HG02571 (cell line): ENCODE data around the gene POLRMT.

Experiments used
- ATAC-seq: cut with Tn5 transposase; IDR thresholded peaks from one replicate; pipeline ENCODE4 v1.9.1; 2021; ENCODE audit warnings: mild to moderate bottlenecking, moderate library complexity; ENCODE audit not compliant: unreplicated experiment

POLRMT gene

GRCh38 chr19:648305-648704, 15.0 kb upstream of the POLRMT start:
- ATAC-seq: no peak

DNA sequence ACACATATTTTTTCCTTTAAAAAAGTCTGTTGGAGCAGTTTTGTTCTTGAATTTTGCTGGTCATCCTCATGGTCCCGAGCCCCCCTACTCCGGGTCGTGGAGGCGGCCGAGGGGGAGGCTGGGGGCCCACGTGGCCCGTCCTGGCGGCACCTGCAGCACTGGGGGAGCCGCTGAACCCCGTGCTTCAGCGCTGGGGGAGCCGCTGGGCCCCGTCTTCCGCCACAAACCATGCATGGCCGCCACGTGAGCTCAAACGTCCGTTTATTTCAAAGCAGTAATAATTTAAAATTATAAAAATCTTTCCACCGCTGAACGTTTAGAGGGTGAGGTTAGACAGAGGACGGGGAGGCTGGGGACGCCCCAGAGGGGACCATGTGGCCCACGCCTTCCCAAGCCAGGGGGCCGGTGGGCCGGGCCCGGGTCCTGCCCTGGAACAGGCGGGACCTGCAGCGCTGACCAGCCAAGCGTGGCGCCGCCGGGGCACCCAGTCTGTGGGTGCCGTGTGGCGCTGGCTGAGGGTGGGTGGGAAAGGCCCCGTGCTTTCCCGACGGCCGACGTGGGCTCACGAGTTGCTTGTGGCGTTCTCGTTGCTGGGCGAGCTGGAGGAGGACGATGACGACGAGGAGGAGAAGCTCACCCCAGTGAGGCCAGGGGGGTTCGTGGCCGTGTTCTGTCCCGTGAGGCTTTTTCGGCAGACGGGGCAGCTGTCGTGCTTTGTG, 14.4 kb upstream of the POLRMT start:
- no peak for ATAC-seq

- ATAC-seq: no peak
Measured at GRCh38 chr19:646779-647565, 13.6 kb upstream of the POLRMT start.

GRCh38 chr19:645912-646778, 12.8 kb upstream of the POLRMT start:
- no peak for ATAC-seq

- ATAC-seq: no peak
Measured at GRCh38 chr19:644789-645188, 11.5 kb upstream of the POLRMT start.

DNA sequence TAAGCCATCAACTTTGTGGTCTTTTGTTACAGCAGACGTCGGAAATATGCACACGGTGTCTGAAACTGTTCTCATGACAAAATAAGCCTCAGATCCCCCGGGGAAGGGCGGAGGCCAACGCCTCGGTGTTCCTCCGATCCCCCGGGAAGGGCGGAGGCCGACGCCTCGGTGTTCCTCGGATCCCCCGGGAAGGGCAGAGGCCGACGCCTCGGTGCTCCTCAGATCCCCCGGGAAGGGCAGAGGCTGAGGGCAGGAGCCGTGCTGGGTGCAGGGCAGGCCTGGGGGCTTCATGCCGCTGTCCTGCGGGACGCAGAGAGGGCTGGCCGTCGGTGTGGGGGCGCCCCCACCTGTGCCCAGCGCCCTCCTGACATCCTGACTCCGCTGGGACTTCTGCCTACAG, 11.0 kb upstream of the POLRMT start:
- ATAC-seq: no peak

GRCh38 chr19:643736-644135, 10.4 kb upstream of the POLRMT start:
- no peak for ATAC-seq

- no peak for ATAC-seq
Measured at GRCh38 chr19:642767-643727, 9.7 kb upstream of the POLRMT start.

DNA sequence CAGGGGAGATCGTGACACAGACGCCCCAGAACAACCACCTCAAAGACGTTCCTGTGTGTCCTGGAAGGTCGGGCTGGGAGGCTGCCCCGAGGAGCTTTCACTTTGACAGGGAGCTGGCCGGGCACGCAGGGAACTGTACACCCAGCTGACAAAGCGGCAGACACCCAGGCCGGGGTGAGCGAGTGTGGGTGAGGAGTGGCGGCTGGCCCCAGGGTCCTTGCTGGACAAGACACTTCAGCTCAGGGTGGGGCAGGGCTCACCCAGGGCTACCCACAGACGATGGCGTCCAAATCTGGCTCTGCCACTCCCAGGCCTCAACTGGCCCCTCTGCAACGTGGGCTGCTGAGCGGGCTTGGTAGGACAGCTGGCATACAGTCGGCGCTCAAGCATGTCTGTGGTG, 8.4 kb upstream of the POLRMT start:
- no peak for ATAC-seq

- no peak for ATAC-seq
Measured at GRCh38 chr19:640606-641189, 7.4 kb upstream of the POLRMT start.

DNA sequence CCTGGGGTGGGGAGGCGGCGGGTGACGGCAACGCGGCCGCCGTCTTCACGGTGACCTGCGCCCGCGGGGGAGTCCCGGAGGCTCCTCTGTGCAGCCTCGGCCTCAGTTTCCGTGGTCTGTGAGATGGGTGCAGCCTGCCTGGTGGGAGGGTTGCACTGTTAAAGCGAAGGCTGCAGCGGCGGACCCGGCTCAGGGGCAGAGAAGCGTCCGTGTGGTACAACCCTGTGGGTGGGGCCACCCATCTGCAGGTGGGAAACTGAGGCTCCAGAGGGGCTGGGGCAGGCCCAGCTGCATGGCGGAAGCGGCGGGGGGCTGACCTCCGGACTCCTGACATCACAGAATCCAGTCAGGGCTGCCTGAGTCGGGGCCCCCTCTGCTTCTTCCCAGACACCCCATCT, 6.8 kb upstream of the POLRMT start:
- ATAC-seq: no peak

- ATAC-seq: peak; percentile 39
Measured at GRCh38 chr19:639253-640160, 6.2 kb upstream of the POLRMT start, which contains the start of gene FGF22. Gene FGF22 (plus strand): TSS chr19:639879. CDS start chr19:639926, 47 bp downstream.

DNA sequence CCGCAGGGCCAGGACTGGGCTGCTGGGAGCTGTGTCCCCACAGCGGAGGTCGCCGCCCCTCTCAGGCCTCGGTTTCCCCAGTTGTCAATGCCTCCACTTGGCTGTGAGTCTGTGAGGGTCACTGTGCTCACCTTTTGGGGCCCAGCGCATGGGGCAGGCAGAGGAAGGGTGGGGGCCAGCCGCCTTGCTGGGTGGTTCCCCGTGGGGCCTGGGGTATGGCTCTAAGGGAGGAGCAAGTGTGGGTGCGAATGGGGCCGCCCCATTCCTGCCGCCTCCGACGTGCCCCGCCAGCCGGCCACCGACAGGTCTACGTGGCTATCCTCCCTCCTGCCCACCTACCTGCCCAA, 5.5 kb upstream of the POLRMT start:
- no peak for ATAC-seq

DNA sequence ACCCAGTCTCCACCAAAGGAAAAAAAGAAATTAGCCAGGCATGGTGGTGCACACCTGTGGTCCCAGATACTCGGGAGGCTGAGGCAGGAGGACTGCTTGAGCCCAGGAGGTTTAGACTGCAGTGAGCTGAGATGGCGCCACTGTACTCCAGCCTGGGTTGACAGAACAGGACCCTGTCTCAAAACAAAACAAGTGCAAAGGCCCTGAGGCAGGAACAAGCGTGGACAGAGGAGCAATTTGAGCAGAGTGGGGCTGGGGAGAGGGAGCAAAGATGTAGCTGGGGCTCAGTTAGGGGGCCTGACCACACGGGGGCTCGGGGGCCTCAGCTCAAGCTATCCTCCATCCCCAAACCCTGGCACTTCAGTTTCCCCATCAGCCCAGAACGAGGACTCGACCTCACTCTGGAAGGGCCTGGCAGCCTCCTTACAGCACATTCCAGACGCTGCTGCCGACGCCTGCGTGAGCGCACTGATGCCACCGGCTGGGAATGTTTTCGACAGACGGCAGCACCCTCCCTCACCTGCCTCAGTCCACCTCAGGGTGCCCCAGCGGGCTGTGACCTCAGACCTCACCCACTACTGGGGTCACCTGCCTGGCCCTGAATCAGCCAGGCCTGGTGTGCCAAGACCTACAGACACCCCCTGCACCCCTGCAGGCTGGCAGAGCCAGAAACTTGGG, 1.8 kb upstream of the POLRMT start:
- ATAC-seq: no peak

DNA sequence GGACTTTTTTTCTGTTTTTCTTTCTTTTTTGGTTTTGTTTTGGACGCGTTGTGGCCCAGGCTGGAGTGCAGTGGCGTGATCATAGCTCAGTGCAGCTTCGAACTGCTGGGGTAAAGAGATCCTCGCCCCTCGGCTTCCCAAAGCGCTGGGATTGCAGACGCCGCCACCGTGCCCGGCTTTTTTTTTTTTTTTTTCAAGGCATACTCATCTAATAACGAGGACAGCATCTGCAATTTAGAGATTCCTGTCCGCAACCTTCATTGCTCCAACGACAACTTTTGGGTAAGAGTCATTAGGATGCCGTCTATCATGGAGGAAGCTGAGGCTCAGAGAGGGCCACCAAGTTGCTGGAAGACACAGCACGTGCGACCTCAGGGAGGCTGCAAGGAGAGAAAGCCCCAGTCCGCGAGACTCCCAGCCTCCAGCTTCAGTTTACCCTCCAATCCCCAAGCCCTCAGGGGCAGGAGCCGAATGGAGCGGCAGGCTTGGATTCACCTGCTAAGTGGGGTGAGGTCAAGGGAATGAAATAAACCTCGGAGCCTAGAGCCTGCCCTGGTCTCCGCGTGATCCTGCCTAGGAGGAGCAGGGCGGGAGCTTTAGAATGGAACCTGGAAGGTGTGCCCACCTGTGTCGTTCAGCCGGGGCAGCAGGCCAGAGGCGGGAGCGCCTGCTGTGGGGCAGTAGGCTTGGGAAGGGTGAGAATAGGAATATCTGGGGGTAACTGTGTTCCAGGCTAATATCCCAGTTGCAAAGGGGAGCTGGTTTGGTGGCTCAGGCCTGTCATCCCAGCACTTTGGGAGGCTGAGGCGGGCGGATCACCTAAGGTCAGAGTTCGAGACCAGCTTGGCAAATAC, 676 bp upstream of the POLRMT start:
- no peak for ATAC-seq

GRCh38 chr19:632579-633067, 714 bp downstream of the POLRMT start:
- ATAC-seq: peak; percentile 19

GRCh38 chr19:629961-630714, 3.2 kb downstream of the POLRMT start:
- ATAC-seq: no peak
